Astrocyte (in vitro differentiated cells and primary cell): ENCODE measurements around the gene CADPS. TPM values are rescaled to one million over a fixed set of nuclear protein-coding genes. Genes with fewer than 3 reads are reported as not detected.
A peak's percentile ranks its signal among the peaks of the same experiment; 100 is the strongest.

Source experiments
- DNase-seq: peaks from one replicate; pipeline ENCODE4 v3.0.0-alpha.2; 2010; ENCODE audit warnings: low read depth
- FAIRE-seq: peaks from 2 replicates; lab custom pipeline; 2011; peaks lifted over from hg19 to GRCh38; lab: Jason Lieb, UNC
- H2AFZ ChIP-seq: 2 replicates; pipeline ENCODE4 v1.6.0; 2012; ENCODE audit warnings: low read depth, low read length, inconsistent platforms
- H3K27ac ChIP-seq: 2 replicates; pipeline ENCODE4 v1.5.1; 2011; ENCODE audit warnings: low read depth, low read length, inconsistent platforms
- H3K27me3 ChIP-seq: 2 replicates; pipeline ENCODE4 v1.6.0; 2011; ENCODE audit warnings: low read length, inconsistent platforms; ENCODE audit not compliant: insufficient read depth
- H3K36me3 ChIP-seq: 2 replicates; pipeline ENCODE4 v1.5.1; 2011; ENCODE audit warnings: low read length, inconsistent platforms; ENCODE audit not compliant: insufficient read depth
- H3K4me1 ChIP-seq: 2 replicates; pipeline ENCODE4 v1.5.1; 2011; ENCODE audit warnings: low read length, inconsistent platforms; ENCODE audit not compliant: insufficient read depth
- H3K4me2 ChIP-seq: 2 replicates; pipeline ENCODE4 v1.6.0; 2012; ENCODE audit warnings: low read length, inconsistent platforms
- H3K4me3 ChIP-seq: 2 replicates; pipeline ENCODE4 v1.5.1; 2011; ENCODE audit warnings: low read depth, mild to moderate bottlenecking, low read length, inconsistent platforms; ENCODE audit not compliant: insufficient read depth
- H3K79me2 ChIP-seq: 2 replicates; pipeline ENCODE4 v1.6.0; 2012; ENCODE audit warnings: mild to moderate bottlenecking, low read length, inconsistent platforms; ENCODE audit not compliant: insufficient read depth
- H3K9ac ChIP-seq: 2 replicates; pipeline ENCODE4 v1.6.0; 2012; ENCODE audit warnings: mild to moderate bottlenecking, low read length, inconsistent platforms
- H3K9me3 ChIP-seq: 2 replicates; pipeline ENCODE4 v1.5.1; 2012; ENCODE audit warnings: low read depth, mild to moderate bottlenecking, low read length, inconsistent platforms; ENCODE audit not compliant: insufficient read depth
- H4K20me1 ChIP-seq: 2 replicates; pipeline ENCODE4 v1.6.0; 2012; ENCODE audit warnings: low read length, inconsistent platforms; ENCODE audit not compliant: insufficient read depth
- H3K27ac Mint-ChIP-seq: one replicate; pipeline ENCODE4 v1.8.0; 2021; ENCODE audit warnings: mild to moderate bottlenecking, mixed read lengths; ENCODE audit not compliant: unreplicated experiment
- H3K27me3 Mint-ChIP-seq: one replicate; pipeline ENCODE4 v1.8.0; 2021; ENCODE audit warnings: low read depth, mixed read lengths; ENCODE audit not compliant: unreplicated experiment
- H3K36me3 Mint-ChIP-seq: one replicate; pipeline ENCODE4 v1.8.0; 2021; ENCODE audit warnings: low read depth, mixed read lengths; ENCODE audit not compliant: unreplicated experiment
- H3K4me1 Mint-ChIP-seq: one replicate; pipeline ENCODE4 v1.8.0; 2021; ENCODE audit warnings: low read depth, mixed read lengths; ENCODE audit not compliant: unreplicated experiment
- H3K4me3 Mint-ChIP-seq: one replicate; pipeline ENCODE4 v1.8.0; 2021; ENCODE audit warnings: mild to moderate bottlenecking, moderate library complexity, mixed read lengths; ENCODE audit not compliant: unreplicated experiment
- H3K9me3 Mint-ChIP-seq: one replicate; pipeline ENCODE4 v1.8.0; 2021; ENCODE audit warnings: mild to moderate bottlenecking, mixed read lengths; ENCODE audit not compliant: unreplicated experiment
- CTCF ChIP-seq: IDR thresholded peaks from 2 replicates; pipeline ENCODE4 v1.5.1; 2011; ENCODE audit warnings: low read depth, mild to moderate bottlenecking, inconsistent platforms, low read length, moderate library complexity; ENCODE audit not compliant: insufficient read depth
- EZH2 ChIP-seq: IDR thresholded peaks from 2 replicates; pipeline ENCODE4 v1.6.1; 2012; ENCODE audit warnings: mild to moderate bottlenecking, low read length, inconsistent platforms; ENCODE audit not compliant: insufficient read depth
- total RNA-seq: library from RNA; stranded (reverse); gene quantifications from 2 replicates; pipeline ENCODE4 v1.2.1, GENCODE V29; 2021

Gene CADPS
- total RNA-seq, 1 donor from 2014 or later, result 5.4 TPM

- Mint-ChIP-seq H3K27ac (no peak overlapping the region), H3K9me3 (no peaks in the 10 kb centered on the region), H3K4me3 (no peak overlapping the region), H3K36me3 (no peaks in the 10 kb centered on the region), H3K4me1 (peaks cover 6% of the 10 kb centered on the region), H3K27me3 (no peaks in the 10 kb centered on the region)
- Histone ChIP-seq H3K9ac (no peak overlapping the region), H3K9me3 (no peaks in the 10 kb centered on the region), H3K4me1 (peaks cover 6% of the 10 kb centered on the region), H2AFZ (no peak overlapping the region), H3K4me3 (no peak overlapping the region), H3K4me2 (no peak overlapping the region), H3K27ac (no peak overlapping the region), H4K20me1 (no peaks in the 10 kb centered on the region), H3K79me2 (no peaks in the 10 kb centered on the region), H3K36me3 (no peaks in the 10 kb centered on the region), H3K27me3 (no peaks in the 10 kb centered on the region)
- TF ChIP-seq CTCF (no peak), EZH2 (no peak)
- DNase-seq (no peak), FAIRE-seq (no peak)
Observed at GRCh38 chr3:62732183-62732904, 142.9 kb downstream of the CADPS start.

GRCh38 chr3:62727981-62728380, 147.2 kb downstream of the CADPS start:
- H3K4me2 ChIP-seq, result peak overlapping the region; percentile 28
- no peak overlapping the region for H2AFZ ChIP-seq
- H3K79me2 ChIP-seq, result no peaks in the 10 kb centered on the region
- peaks cover 6% of the 10 kb centered on the region for H3K4me1 ChIP-seq
- Mint-ChIP-seq H3K36me3 (no peaks in the 10 kb centered on the region), H3K27me3 (peaks cover 8% of the 10 kb centered on the region), H3K27ac (no peak overlapping the region), H3K4me1 (peaks cover 13% of the 10 kb centered on the region), H3K4me3 (no peak overlapping the region), H3K9me3 (no peaks in the 10 kb centered on the region)
- H3K4me3 ChIP-seq, result no peak overlapping the region
- H3K27ac ChIP-seq, result no peak overlapping the region
- no peak overlapping the region for H3K9ac ChIP-seq
- no peak for DNase-seq
- no peaks in the 10 kb centered on the region for H3K9me3 ChIP-seq
- TF ChIP-seq CTCF, result no peak
- no peak for TF ChIP-seq EZH2
- FAIRE-seq, result no peak
- no peaks in the 10 kb centered on the region for H3K27me3 ChIP-seq
- H3K36me3 ChIP-seq, result no peaks in the 10 kb centered on the region
- H4K20me1 ChIP-seq, result no peaks in the 10 kb centered on the region

GRCh38 chr3:62727536-62727935, 147.7 kb downstream of the CADPS start:
- H3K4me2 ChIP-seq, result peak overlapping the region; percentile 28
- TF ChIP-seq CTCF (no peak), EZH2 (no peak)
- H3K27me3 ChIP-seq, result no peaks in the 10 kb centered on the region
- no peaks in the 10 kb centered on the region for H3K36me3 ChIP-seq
- Mint-ChIP-seq H3K27ac (no peak overlapping the region), H3K9me3 (no peaks in the 10 kb centered on the region), H3K27me3 (peaks cover 12% of the 10 kb centered on the region), H3K4me1 (peaks cover 13% of the 10 kb centered on the region), H3K36me3 (no peaks in the 10 kb centered on the region), H3K4me3 (no peak overlapping the region)
- H3K4me1 ChIP-seq, result peaks cover 6% of the 10 kb centered on the region
- FAIRE-seq (no peak), DNase-seq (peak; percentile 81)
- no peak overlapping the region for H3K4me3 ChIP-seq
- H3K9me3 ChIP-seq, result no peaks in the 10 kb centered on the region
- no peak overlapping the region for H3K9ac ChIP-seq
- no peak overlapping the region for H3K27ac ChIP-seq
- H2AFZ ChIP-seq, result no peak overlapping the region
- no peaks in the 10 kb centered on the region for H3K79me2 ChIP-seq
- H4K20me1 ChIP-seq, result no peaks in the 10 kb centered on the region
